GM23338 (cell line): ENCODE measurements around the gene SORBS1. TPM values are rescaled to one million over a fixed set of nuclear protein-coding genes. Genes with fewer than 3 reads are reported as not detected.

ENCODE experiments used
- ATAC-seq: fragments of 200-7000 bp; cut with Tn5 transposase; 3 replicates; pipeline ENCODE4 v1.9.1; 2020
- DNase-seq: peaks from one replicate; pipeline ENCODE4 v3.0.0-alpha.2; 2015; ENCODE audit warnings: low spot score
- H2AFZ ChIP-seq: fragments of 200-600 bp; sonication (generic); 2 replicates; pipeline ENCODE4 v1.8.0; 2016; ENCODE audit warnings: antibody characterized with exemption, mild to moderate bottlenecking, moderate library complexity
- H3F3A ChIP-seq: fragments of 200-600 bp; sonication (generic); replicated peaks from 2 replicates; pipeline ENCODE4 v1.8.0; 2017; ENCODE audit warnings: antibody characterized with exemption, mixed run types, low read depth
- H3K27ac ChIP-seq: fragments of 200-600 bp; sonication (generic); 2 replicates; pipeline ENCODE4 v1.6.1; 2016; ENCODE audit warnings: low read depth
- H3K27me3 ChIP-seq: fragments of 200-600 bp; sonication (generic); 2 replicates; pipeline ENCODE4 v1.8.0; 2016; ENCODE audit warnings: mild to moderate bottlenecking, mixed run types, moderate library complexity; ENCODE audit not compliant: insufficient read depth
- H3K36me3 ChIP-seq: fragments of 200-600 bp; sonication (generic); 2 replicates; pipeline ENCODE4 v1.8.0; 2016; ENCODE audit warnings: mild to moderate bottlenecking; ENCODE audit not compliant: insufficient read depth
- H3K4me1 ChIP-seq: fragments of 200-600 bp; sonication (generic); 2 replicates; pipeline ENCODE4 v1.8.0; 2016; ENCODE audit warnings: mild to moderate bottlenecking, moderate library complexity; ENCODE audit not compliant: insufficient read depth
- H3K4me2 ChIP-seq: fragments of 200-600 bp; sonication (generic); 2 replicates; pipeline ENCODE4 v1.7.1; 2017; ENCODE audit warnings: mixed run types
- H3K4me3 ChIP-seq: fragments of 200-600 bp; sonication (generic); 2 replicates; pipeline ENCODE4 v1.6.1; 2016; ENCODE audit warnings: mixed run types
- H3K79me2 ChIP-seq: fragments of 200-600 bp; sonication (generic); replicated peaks from 2 replicates; pipeline ENCODE4 v1.8.0; 2017; ENCODE audit warnings: mild to moderate bottlenecking; ENCODE audit not compliant: insufficient read depth
- H3K9me2 ChIP-seq: fragments of 200-600 bp; sonication (generic); 2 replicates; pipeline ENCODE4 v1.8.0; 2017; ENCODE audit not compliant: insufficient read depth
- H4K20me1 ChIP-seq: fragments of 200-600 bp; sonication (generic); replicated peaks from 2 replicates; pipeline ENCODE4 v1.8.0; 2017; ENCODE audit warnings: mild to moderate bottlenecking; ENCODE audit not compliant: insufficient read depth
- H3K27ac Mint-ChIP-seq: 2 replicates; pipeline ENCODE4 v1.8.0; 2020; ENCODE audit warnings: inconsistent platforms, mild to moderate bottlenecking, moderate library complexity, mixed read lengths
- H3K27me3 Mint-ChIP-seq: 3 replicates; pipeline ENCODE4 v1.8.0; 2022; ENCODE audit warnings: low read depth, mild to moderate bottlenecking, moderate library complexity, mixed read lengths, inconsistent platforms; ENCODE audit not compliant: insufficient read depth, poor library complexity
- H3K36me3 Mint-ChIP-seq: 3 replicates; pipeline ENCODE4 v1.8.0; 2021; ENCODE audit warnings: low read depth, mild to moderate bottlenecking, inconsistent platforms, moderate library complexity, mixed read lengths
- H3K4me1 Mint-ChIP-seq: 3 replicates; pipeline ENCODE4 v1.8.0; 2020; ENCODE audit warnings: mild to moderate bottlenecking, inconsistent platforms, mixed read lengths
- H3K4me3 Mint-ChIP-seq: 3 replicates; pipeline ENCODE4 v1.8.0; 2021; ENCODE audit warnings: moderate library complexity, mild to moderate bottlenecking, inconsistent platforms, mixed read lengths
- H3K9me3 Mint-ChIP-seq: 3 replicates; pipeline ENCODE4 v1.8.0; 2020; ENCODE audit warnings: moderate library complexity, mild to moderate bottlenecking, inconsistent platforms, mixed read lengths
- CREB1 ChIP-seq: fragments of 250-450 bp; sonication (Bioruptor Pico); IDR thresholded peaks from 2 replicates; pipeline ENCODE4 v1.5.0; 2020; ENCODE audit warnings: low read depth, mild to moderate bottlenecking, moderate library complexity
- CTCF ChIP-seq, 2 experiments: fragments of 200-600 bp in 1 of 2; sonication (generic) in 1 of 2; conservative IDR thresholded peaks; 2 replicates each; pipeline versions ENCODE4 v1.5.1 to v1.6.1; 2016 to 2017; ENCODE audit warnings: antibody characterized with exemption in 2 of 2, low read depth in 2 of 2, mild to moderate bottlenecking in 2 of 2, moderate library complexity in 1 of 2
- ETS1 ChIP-seq: IDR thresholded peaks from 2 replicates; pipeline ENCODE4 v1.6.1; 2016; ENCODE audit warnings: antibody characterized with exemption
- EZH2 ChIP-seq: fragments of 200-600 bp; sonication (generic); IDR thresholded peaks from one replicate; pipeline ENCODE4 v1.8.0; 2017; ENCODE audit warnings: antibody characterized with exemption, mild to moderate bottlenecking, low read depth; ENCODE audit not compliant: unreplicated experiment
- EZH2phosphoT487 ChIP-seq: fragments of 200-600 bp; sonication (generic); IDR thresholded peaks from one replicate; pipeline ENCODE4 v1.8.1; 2018; ENCODE audit warnings: antibody characterized with exemption; ENCODE audit not compliant: unreplicated experiment
- JUNB ChIP-seq: IDR thresholded peaks from one replicate; pipeline ENCODE4 v1.6.1; 2016; ENCODE audit warnings: antibody characterized with exemption; ENCODE audit not compliant: unreplicated experiment
- REST ChIP-seq: IDR thresholded peaks from one replicate; pipeline ENCODE4 v1.6.1; 2018; ENCODE audit warnings: antibody characterized with exemption; ENCODE audit not compliant: unreplicated experiment
- STAT1 ChIP-seq: IDR thresholded peaks from one replicate; pipeline ENCODE4 v1.6.1; 2016; ENCODE audit warnings: antibody characterized with exemption; ENCODE audit not compliant: unreplicated experiment
- ZNF114 ChIP-seq: fragments of 250-450 bp; sonication (Bioruptor Pico); IDR thresholded peaks from 2 replicates; pipeline ENCODE4 v1.5.0; 2020; ENCODE audit warnings: mild to moderate bottlenecking, moderate library complexity
- ZNF331 ChIP-seq: fragments of 250-450 bp; sonication (Bioruptor Pico); IDR thresholded peaks from 2 replicates; pipeline ENCODE4 v1.5.0; 2020; ENCODE audit warnings: low read depth, mild to moderate bottlenecking, moderate library complexity
- ZNF462 ChIP-seq: fragments of 250-450 bp; sonication (Bioruptor Pico); IDR thresholded peaks from 2 replicates; pipeline ENCODE4 v1.5.0; 2020; ENCODE audit warnings: mild to moderate bottlenecking, moderate library complexity
- polyA plus RNA-seq: library from polyadenylated mRNA; unstranded; fragments of >200 nt; fragmentation: Nextera tagmentation; extraction: Ambion mirVana; gene quantifications from 2 replicates; pipeline ENCODE4 v1.2.1, GENCODE V29; 2016
- total RNA-seq: library from RNA; depleted of rRNA; stranded (reverse); fragments of >200 nt; shearing (Covaris generic); gene quantifications from 2 replicates; pipeline ENCODE4 v1.2.3, GENCODE V29; 2014

The SORBS1 gene
- total and polyA plus RNA-seq, 2 experiments from 2014 or later = 47.7 to 51.5 TPM

- no peak overlapping the region; the same call in 1 of the 2 replicates for H3K27ac ChIP-seq
- no peak for DNase-seq
- no peak for ATAC-seq
- H3K9me2 ChIP-seq = no peaks in the 10 kb centered on the region
- Mint-ChIP-seq H3K36me3 (peaks cover 57% of the 10 kb centered on the region), H3K4me1 (peaks cover 6% of the 10 kb centered on the region), H3K9me3 (no peaks in the 10 kb centered on the region), H3K27ac (no peak overlapping the region), H3K27me3 (peaks cover 2% of the 10 kb centered on the region), H3K4me3 (no peak overlapping the region)
- TF ChIP-seq ZNF462 (no peak), REST (no peak), CTCF (conservative IDR thresholded peaks at IDR 0.05; ENCODE audit: low read depth in 2 of 2) (no peak), EZH2 (no peak), ZNF114 (no peak), ETS1 (no peak), STAT1 (no peak), ZNF331 (CRISPR knock-in tag) (no peak), CREB1 (CRISPR knock-in tag) (no peak), JUNB (no peak), EZH2phosphoT487 (no peak)
- no peak overlapping the region for H3K4me3 ChIP-seq
- 0 out of 2 replicates have a peak, but pooled peaks cover 4% of the 10 kb centered on the region for H3K4me1 ChIP-seq
- H4K20me1 ChIP-seq = no peaks in the 10 kb centered on the region; the same call in 1 of the 2 replicates
- no peaks in the 10 kb centered on the region for H3K27me3 ChIP-seq
- H3K4me2 ChIP-seq = no peak overlapping the region
- no peak overlapping the region for H2AFZ ChIP-seq
- no peaks in the 10 kb centered on the region for H3F3A ChIP-seq
- no peaks in the 10 kb centered on the region for H3K79me2 ChIP-seq
- H3K36me3 ChIP-seq = peaks cover 34% of the 10 kb centered on the region
Measured at GRCh38 chr10:95606922-95607321, 45.8 kb upstream of the SORBS1 start.
